GM10266 (cell line): ENCODE data around the gene RPL28.

Experiments
- DNase-seq: peaks from one replicate; pipeline ENCODE4 v3.0.0; 2012; ENCODE audit errors: extremely low spot score
- TF ChIP-seq, protein P1 (sequence below): IDR thresholded peaks from 2 replicates; pipeline ENCODE4 v1.5.1; 2012; ENCODE audit warnings: mild to moderate bottlenecking, low read depth; ENCODE audit not compliant: control insufficient read depth, insufficient read depth; ENCODE audit errors: missing control alignments

Gene RPL28

DNA sequence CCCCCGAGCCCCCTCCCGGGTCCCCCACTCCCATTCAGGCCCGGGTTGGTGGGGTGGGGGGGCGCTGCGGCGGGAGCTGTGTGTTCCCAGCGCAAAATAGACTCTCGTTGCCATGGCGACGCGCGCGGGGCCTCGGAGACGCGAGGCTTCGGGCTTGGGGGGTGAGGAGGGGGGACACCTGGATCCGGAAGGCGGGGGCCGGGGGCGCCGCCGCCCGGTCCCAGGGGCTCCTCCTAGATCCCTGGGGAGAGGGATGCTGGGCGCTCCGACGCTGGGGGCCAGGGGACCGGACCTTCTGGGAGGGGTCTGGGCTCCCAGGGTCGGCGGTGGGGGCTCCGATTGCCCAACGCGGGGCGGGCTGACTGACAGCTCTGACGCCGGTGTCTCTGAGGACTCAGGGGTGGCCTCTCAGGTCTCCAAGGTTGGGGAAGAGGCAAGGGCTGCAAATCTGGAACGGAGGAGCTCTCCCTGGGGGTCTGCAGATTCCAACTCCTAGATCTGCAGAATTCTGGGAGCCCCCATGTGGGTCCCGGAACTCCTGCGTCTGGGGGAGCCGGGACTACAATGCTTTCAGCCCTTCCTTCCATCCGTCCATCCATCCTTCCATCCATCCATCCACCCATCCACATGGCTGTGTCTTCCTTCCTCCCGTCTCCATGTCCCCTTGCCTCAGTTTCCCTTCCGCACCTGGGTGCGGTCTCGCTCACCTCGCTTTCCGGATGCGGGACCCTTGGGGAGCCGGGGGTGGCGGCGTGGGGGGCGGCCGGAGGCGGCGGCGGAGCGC is 66.4 kb downstream of the RPL28 start:
- DNase-seq = no peak
- TF ChIP-seq, protein P1, sequence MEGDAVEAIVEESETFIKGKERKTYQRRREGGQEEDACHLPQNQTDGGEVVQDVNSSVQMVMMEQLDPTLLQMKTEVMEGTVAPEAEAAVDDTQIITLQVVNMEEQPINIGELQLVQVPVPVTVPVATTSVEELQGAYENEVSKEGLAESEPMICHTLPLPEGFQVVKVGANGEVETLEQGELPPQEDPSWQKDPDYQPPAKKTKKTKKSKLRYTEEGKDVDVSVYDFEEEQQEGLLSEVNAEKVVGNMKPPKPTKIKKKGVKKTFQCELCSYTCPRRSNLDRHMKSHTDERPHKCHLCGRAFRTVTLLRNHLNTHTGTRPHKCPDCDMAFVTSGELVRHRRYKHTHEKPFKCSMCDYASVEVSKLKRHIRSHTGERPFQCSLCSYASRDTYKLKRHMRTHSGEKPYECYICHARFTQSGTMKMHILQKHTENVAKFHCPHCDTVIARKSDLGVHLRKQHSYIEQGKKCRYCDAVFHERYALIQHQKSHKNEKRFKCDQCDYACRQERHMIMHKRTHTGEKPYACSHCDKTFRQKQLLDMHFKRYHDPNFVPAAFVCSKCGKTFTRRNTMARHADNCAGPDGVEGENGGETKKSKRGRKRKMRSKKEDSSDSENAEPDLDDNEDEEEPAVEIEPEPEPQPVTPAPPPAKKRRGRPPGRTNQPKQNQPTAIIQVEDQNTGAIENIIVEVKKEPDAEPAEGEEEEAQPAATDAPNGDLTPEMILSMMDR = no peak
